ENCODE results near the gene PGS1. TPM values are rescaled to one million over a fixed set of nuclear protein-coding genes. Genes with fewer than 3 reads are reported as not detected.

PGS1 gene
- total RNA-seq, 5 donors from 2014 or later (not counting 1 experiment from before 2014, with no cell fraction given) = 60.5 to 87.2 (median 78.9) TPM

DNA sequence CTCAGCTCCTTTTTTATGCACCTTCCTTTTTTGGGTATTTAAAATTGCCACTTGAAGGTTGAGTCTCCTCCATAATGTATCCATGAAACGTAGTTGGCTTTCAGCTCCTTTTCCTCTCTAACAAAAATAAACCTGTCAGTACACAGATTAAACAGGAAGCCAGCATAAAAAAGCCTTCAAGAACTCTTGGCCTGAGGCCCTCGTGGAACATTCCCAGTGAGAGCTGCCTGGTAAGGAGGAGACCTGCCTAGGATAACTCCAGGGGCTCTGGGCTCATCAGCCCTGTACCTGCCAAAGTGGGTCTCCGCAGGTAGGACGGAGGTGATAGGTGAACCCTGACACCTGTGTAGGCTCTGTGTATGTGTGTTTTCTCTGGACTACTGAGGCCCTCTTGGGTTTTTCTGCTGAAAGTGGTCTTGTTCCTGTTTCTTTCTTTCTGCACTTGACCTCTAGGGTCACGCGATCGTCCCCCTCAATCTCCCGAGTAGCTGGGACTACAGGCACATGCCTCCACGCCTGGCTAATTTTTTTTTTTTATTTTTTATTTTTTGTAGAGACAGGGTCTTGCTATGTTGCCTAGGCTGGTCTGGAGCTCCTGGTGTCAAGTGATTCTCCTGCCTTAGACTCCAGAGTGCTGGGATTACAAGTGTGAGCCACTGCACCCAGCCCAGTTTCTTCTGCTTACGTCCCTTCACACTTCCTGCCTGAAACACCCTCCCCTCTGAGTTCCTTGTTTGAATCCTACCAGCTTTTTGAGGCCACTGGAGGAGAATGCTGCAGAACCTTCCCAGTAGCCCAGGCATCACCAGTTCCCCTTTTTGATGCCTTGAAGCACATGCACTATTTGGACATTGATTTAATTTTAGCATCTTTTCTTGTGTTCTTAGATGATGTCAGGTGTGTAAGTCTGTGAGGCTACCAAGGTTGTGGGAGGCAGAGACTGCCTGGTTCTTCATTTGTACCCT lies 9.8 kb downstream of the PGS1 start:
- H3K4me1 ChIP-seq (ENCODE audit: control insufficient read depth in 1 of 2, extremely low read depth in 1 of 2, insufficient read depth in 2 of 2, low read length in 2 of 2) = peaks cover 32 to 73% of the 10 kb centered on the region in 2 experiments
- peaks cover 11% of the 10 kb centered on the region for H3K36me3 Mint-ChIP-seq
- peak overlapping the region; percentile 47 for H3K27ac ChIP-seq (ENCODE audit: low read length)
- CTCF ChIA-PET = no interaction called here
- H3K4me1 Mint-ChIP-seq = peaks cover 68 to 83% (median 73%) of the 10 kb centered on the region in 3 donors
- no peaks in the 10 kb centered on the region for H3K27me3 ChIP-seq (replicated peaks in 1 of 2; ENCODE audit: control insufficient read depth in 2 of 2, extremely low read depth in 1 of 2, insufficient read depth in 2 of 2, low read length in 1 of 2)
- peak overlapping the region in 2 of 3 donors; percentile 42 to 88 for H3K4me3 Mint-ChIP-seq
- H3K9me3 Mint-ChIP-seq = no peaks in the 10 kb centered on the region
- no peaks in the 10 kb centered on the region for H3K27me3 Mint-ChIP-seq
- H3K9me3 ChIP-seq = no peaks in the 10 kb centered on the region
- H3K27ac Mint-ChIP-seq = peak overlapping the region; percentile 85 to 88
- WGBS (ENCODE audit: insufficient coverage) = 56% methylated on average over 4 of the region's 10 CpGs
- POLR2A ChIA-PET = interaction anchor here in 1 of 2 donors (0.6 kb wide), 1 partner anchor 15 kb away, joined by 3 read pairs; no protein-coding TSS in a partner anchor
- DNase-seq (peak in 2 of 35 experiments; percentile 18 to 37), ATAC-seq (replicated peaks in 1 of 4) (peak in 1 of 4 experiments; percentile 45)
- no peak overlapping the region for H3K4me3 ChIP-seq (ENCODE audit: control insufficient read depth in 1 of 2, extremely low read depth in 1 of 2, low read length in 1 of 2)
- peaks cover 7 to 16% of the 10 kb centered on the region in 2 donors for H3K36me3 ChIP-seq (ENCODE audit: control insufficient read depth in 2 of 2, extremely low read depth in 1 of 2, insufficient read depth in 1 of 2, low read length in 1 of 2)

- peaks cover 47 to 71% (median 63%) of the 10 kb centered on the region in 3 donors for H3K4me1 Mint-ChIP-seq
- H3K9me3 ChIP-seq = no peaks in the 10 kb centered on the region
- no peaks in the 10 kb centered on the region for H3K9me3 Mint-ChIP-seq
- H3K27me3 Mint-ChIP-seq = no peaks in the 10 kb centered on the region
- CTCF ChIA-PET = no interaction called here
- no peaks in the 10 kb centered on the region for H3K27me3 ChIP-seq (replicated peaks in 1 of 2; ENCODE audit: control insufficient read depth in 2 of 2, extremely low read depth in 1 of 2, insufficient read depth in 2 of 2, low read length in 1 of 2)
- DNase-seq (no peak), ATAC-seq (replicated peaks in 1 of 4) (no peak)
- H3K4me3 Mint-ChIP-seq = no peak overlapping the region
- H3K27ac ChIP-seq (ENCODE audit: low read length) = no peak overlapping the region
- H3K27ac Mint-ChIP-seq = peak overlapping the region in 1 of 2 donors; percentile 67
- H3K4me1 ChIP-seq (ENCODE audit: control insufficient read depth in 1 of 2, extremely low read depth in 1 of 2, insufficient read depth in 2 of 2, low read length in 2 of 2) = peaks cover 19 to 54% of the 10 kb centered on the region in 2 experiments
- H3K4me3 ChIP-seq (ENCODE audit: control insufficient read depth in 1 of 2, extremely low read depth in 1 of 2, low read length in 1 of 2) = no peak overlapping the region
- WGBS (ENCODE audit: insufficient coverage) = 66% methylated on average over 8 of the region's 15 CpGs
- POLR2A ChIA-PET = no interaction called here
- H3K36me3 ChIP-seq (ENCODE audit: control insufficient read depth in 2 of 2, extremely low read depth in 1 of 2, insufficient read depth in 1 of 2, low read length in 1 of 2) = peaks cover 6 to 33% of the 10 kb centered on the region in 2 donors
- H3K36me3 Mint-ChIP-seq = peaks cover 22% of the 10 kb centered on the region
Observed at GRCh38 chr17:78390241-78391050, 12.0 kb downstream of the PGS1 start.

- ChIA-PET CTCF (no interaction called here), POLR2A (no interaction called here)
- H3K27me3 ChIP-seq (replicated peaks in 1 of 2; ENCODE audit: control insufficient read depth in 2 of 2, extremely low read depth in 1 of 2, insufficient read depth in 2 of 2, low read length in 1 of 2) = no peaks in the 10 kb centered on the region
- H3K4me3 Mint-ChIP-seq = peak overlapping the region in 1 of 3 donors; percentile 19
- DNase-seq (no peak), ATAC-seq (replicated peaks in 1 of 4) (no peak)
- no peak overlapping the region for H3K27ac Mint-ChIP-seq
- WGBS (ENCODE audit: insufficient coverage) = 96% methylated on average over 10 of the region's 11 CpGs
- H3K36me3 Mint-ChIP-seq = peaks cover 27% of the 10 kb centered on the region
- peaks cover 6 to 38% of the 10 kb centered on the region in 2 donors for H3K36me3 ChIP-seq (ENCODE audit: control insufficient read depth in 2 of 2, extremely low read depth in 1 of 2, insufficient read depth in 1 of 2, low read length in 1 of 2)
- H3K9me3 Mint-ChIP-seq = no peaks in the 10 kb centered on the region
- no peak overlapping the region for H3K27ac ChIP-seq (ENCODE audit: low read length)
- peaks cover 41 to 66% (median 57%) of the 10 kb centered on the region in 3 donors for H3K4me1 Mint-ChIP-seq
- H3K27me3 Mint-ChIP-seq = no peaks in the 10 kb centered on the region
- no peaks in the 10 kb centered on the region for H3K9me3 ChIP-seq
- no peak overlapping the region for H3K4me3 ChIP-seq (ENCODE audit: control insufficient read depth in 1 of 2, extremely low read depth in 1 of 2, low read length in 1 of 2)
- peaks cover 15 to 48% of the 10 kb centered on the region in 2 experiments for H3K4me1 ChIP-seq (ENCODE audit: control insufficient read depth in 1 of 2, extremely low read depth in 1 of 2, insufficient read depth in 2 of 2, low read length in 2 of 2)
Observed at GRCh38 chr17:78391051-78391431, 12.6 kb downstream of the PGS1 start.

- H3K27me3 ChIP-seq (replicated peaks in 1 of 2; ENCODE audit: control insufficient read depth in 2 of 2, extremely low read depth in 1 of 2, insufficient read depth in 2 of 2, low read length in 1 of 2) = no peaks in the 10 kb centered on the region
- H3K4me1 ChIP-seq (ENCODE audit: control insufficient read depth in 1 of 2, extremely low read depth in 1 of 2, insufficient read depth in 2 of 2, low read length in 2 of 2) = peaks cover 7 to 40% of the 10 kb centered on the region in 2 experiments
- no peak overlapping the region for H3K27ac Mint-ChIP-seq
- H3K4me3 ChIP-seq (ENCODE audit: control insufficient read depth in 1 of 2, extremely low read depth in 1 of 2, low read length in 1 of 2) = no peak overlapping the region
- 90% methylated on average over 4 of the region's 4 CpGs for WGBS (ENCODE audit: insufficient coverage)
- no peak overlapping the region for H3K4me3 Mint-ChIP-seq
- CTCF ChIA-PET = no interaction called here
- no peaks in the 10 kb centered on the region for H3K9me3 ChIP-seq
- ATAC-seq (replicated peaks in 1 of 4) (no peak), DNase-seq (no peak)
- H3K27me3 Mint-ChIP-seq = no peaks in the 10 kb centered on the region
- H3K27ac ChIP-seq (ENCODE audit: low read length) = no peak overlapping the region
- POLR2A ChIA-PET = interaction anchor here in 1 of 2 donors (0.5 kb wide), 1 partner anchor 20 kb away, joined by 3 read pairs; no protein-coding TSS in a partner anchor
- H3K9me3 Mint-ChIP-seq = no peaks in the 10 kb centered on the region
- H3K36me3 ChIP-seq (ENCODE audit: control insufficient read depth in 2 of 2, extremely low read depth in 1 of 2, insufficient read depth in 1 of 2, low read length in 1 of 2) = peaks cover 6 to 46% of the 10 kb centered on the region in 2 donors
- peaks cover 33 to 62% (median 49%) of the 10 kb centered on the region in 3 donors for H3K4me1 Mint-ChIP-seq
- peaks cover 35% of the 10 kb centered on the region for H3K36me3 Mint-ChIP-seq
Observed at GRCh38 chr17:78391843-78392242, 13.4 kb downstream of the PGS1 start.

GRCh38 chr17:78392295-78392694 lies 13.8 kb downstream of the PGS1 start:
- H3K4me3 Mint-ChIP-seq = no peak overlapping the region
- Histone ChIP-seq H3K27ac (ENCODE audit: low read length) (no peak overlapping the region), H3K36me3 (ENCODE audit: control insufficient read depth in 2 of 2, extremely low read depth in 1 of 2, insufficient read depth in 1 of 2, low read length in 1 of 2) (peaks cover 6 to 50% of the 10 kb centered on the region in 2 donors), H3K9me3 (no peaks in the 10 kb centered on the region), H3K4me1 (ENCODE audit: control insufficient read depth in 1 of 2, extremely low read depth in 1 of 2, insufficient read depth in 2 of 2, low read length in 2 of 2) (peaks cover 6 to 36% of the 10 kb centered on the region in 2 experiments), H3K4me3 (ENCODE audit: control insufficient read depth in 1 of 2, extremely low read depth in 1 of 2, low read length in 1 of 2) (no peak overlapping the region), H3K27me3 (replicated peaks in 1 of 2; ENCODE audit: control insufficient read depth in 2 of 2, extremely low read depth in 1 of 2, insufficient read depth in 2 of 2, low read length in 1 of 2) (no peaks in the 10 kb centered on the region)
- DNase-seq (no peak), ATAC-seq (replicated peaks in 1 of 4) (no peak)
- WGBS (ENCODE audit: insufficient coverage) = 96% methylated on average over 4 of the region's 6 CpGs
- peaks cover 30 to 60% (median 47%) of the 10 kb centered on the region in 3 donors for H3K4me1 Mint-ChIP-seq
- peaks cover 39% of the 10 kb centered on the region for H3K36me3 Mint-ChIP-seq
- CTCF ChIA-PET = no interaction called here
- no peak overlapping the region for H3K27ac Mint-ChIP-seq
- no peaks in the 10 kb centered on the region for H3K27me3 Mint-ChIP-seq
- no peaks in the 10 kb centered on the region for H3K9me3 Mint-ChIP-seq
- POLR2A ChIA-PET = interaction anchor here in 1 of 2 donors (0.5 kb wide), 1 partner anchor 20 kb away, joined by 3 read pairs; no protein-coding TSS in a partner anchor

GRCh38 chr17:78393575-78393974 lies 15.1 kb downstream of the PGS1 start:
- H3K36me3 ChIP-seq (ENCODE audit: control insufficient read depth in 2 of 2, extremely low read depth in 1 of 2, insufficient read depth in 1 of 2, low read length in 1 of 2) = peaks cover 8 to 61% of the 10 kb centered on the region in 2 donors
- peaks cover 3 to 24% of the 10 kb centered on the region in 2 experiments for H3K4me1 ChIP-seq (ENCODE audit: control insufficient read depth in 1 of 2, extremely low read depth in 1 of 2, insufficient read depth in 2 of 2, low read length in 2 of 2)
- Mint-ChIP-seq H3K9me3 (no peaks in the 10 kb centered on the region), H3K27ac (no peak overlapping the region), H3K4me1 (peaks cover 19 to 50% (median 37%) of the 10 kb centered on the region in 3 donors), H3K27me3 (no peaks in the 10 kb centered on the region), H3K36me3 (peaks cover 46% of the 10 kb centered on the region), H3K4me3 (no peak overlapping the region)
- WGBS (ENCODE audit: insufficient coverage) = 90% methylated on average over 3 of the region's 4 CpGs
- ChIA-PET CTCF (no interaction called here), POLR2A (no interaction called here)
- DNase-seq (no peak), ATAC-seq (replicated peaks in 1 of 4) (no peak)
- no peaks in the 10 kb centered on the region for H3K9me3 ChIP-seq
- no peak overlapping the region for H3K4me3 ChIP-seq (ENCODE audit: control insufficient read depth in 1 of 2, extremely low read depth in 1 of 2, low read length in 1 of 2)
- no peaks in the 10 kb centered on the region for H3K27me3 ChIP-seq (replicated peaks in 1 of 2; ENCODE audit: control insufficient read depth in 2 of 2, extremely low read depth in 1 of 2, insufficient read depth in 2 of 2, low read length in 1 of 2)
- no peak overlapping the region for H3K27ac ChIP-seq (ENCODE audit: low read length)

All from T-cell (primary cell).